Measurements from ENCODE around the gene FAF1. TPM values are rescaled to one million over a fixed set of nuclear protein-coding genes. Genes with fewer than 3 reads are reported as not detected.
A peak's percentile ranks its signal among the peaks of the same experiment; 100 is the strongest.

The FAF1 gene
- total and polyA plus RNA-seq, 2 of the 8 experiments (the other 6 are each of a cell fraction or from before 2014, with no cell fraction given), result 10.8 to 65.9 TPM

GRCh38 chr1:50474859-50475809 is 484.9 kb downstream of the FAF1 start (continued):
- no peak for TF ChIP-seq CHD7 (IDR thresholded peaks at IDR 0.05; ENCODE audit: insufficient replicate concordance, low read length)
- no peak for TF ChIP-seq KDM1A (IDR thresholded peaks at IDR 0.05; ENCODE audit: borderline replicate concordance, low read length)
- no peak for TF ChIP-seq USF2 (IDR thresholded peaks at IDR 0.05; ENCODE audit: low read length)
- peak; percentile 7 to 37 (median 10); a peak in 2 of 4 replicates for TF ChIP-seq CTCF (IDR thresholded peaks at IDR 0.05; ENCODE audit: control extremely low read depth in 1 of 3, insufficient read depth in 1 of 3, low read depth in 1 of 3, low read length in 3 of 3)
- no peak for TF ChIP-seq ASH2L (IDR thresholded peaks at IDR 0.05; ENCODE audit: low read length)

Measured in H1 (cell line).